T-helper 1 cell treated with Interleukin-12 subunit alpha and Interleukin-12 subunit beta and Interleukin-4 antibody, amounts not matched to agents 30 ng/mL and 1 ng/mL, for 36 hours (primary cell): ENCODE results near the gene SSX7. TPM values are rescaled to one million over a fixed set of nuclear protein-coding genes. Genes with fewer than 3 reads are reported as not detected.
"Not testable (repeated sequence)": the region's sequence is repeated elsewhere in the genome, so short reads cannot be mapped to it uniquely, and the experiment has no call there.

Source experiments
- intact Hi-C: fragments of 100-400 bp; cut with micrococcal nuclease; formaldehyde crosslinking; loops from one replicate; pipeline ENCODE4 v1.15.1; 2024
- total RNA-seq: library from RNA; stranded (reverse); gene quantifications from 2 replicates; pipeline ENCODE4 v1.2.3, GENCODE V29; 2022

SSX7 gene, protein sequence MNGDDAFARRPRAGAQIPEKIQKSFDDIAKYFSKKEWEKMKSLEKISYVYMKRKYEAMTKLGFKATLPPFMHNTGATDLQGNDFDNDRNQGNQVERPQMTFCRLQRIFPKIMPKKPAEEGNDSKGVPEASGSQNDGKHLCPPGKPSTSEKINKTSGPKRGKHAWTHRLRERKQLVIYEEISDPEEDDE
- total RNA-seq = not detected in 2 replicates

DNA sequence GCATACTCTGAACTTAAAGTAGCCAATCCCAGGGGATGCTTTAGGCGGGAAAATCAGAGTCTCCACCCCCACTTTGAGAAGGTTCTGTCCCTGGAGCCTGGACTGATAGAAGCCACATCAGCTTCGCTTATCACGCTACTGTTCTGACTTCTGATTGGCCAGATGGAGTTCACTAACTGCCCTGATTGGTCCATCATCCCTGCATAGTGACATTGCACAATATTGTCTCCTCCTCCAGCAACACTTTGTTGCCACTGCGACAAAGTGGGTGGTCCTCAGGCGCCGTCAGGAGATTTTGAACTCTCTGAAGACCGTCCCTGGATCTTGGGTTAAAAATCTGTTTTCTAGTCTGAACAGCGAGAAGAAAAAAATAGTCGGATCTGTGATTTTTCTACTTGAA lies at the start of gene SSX7:
TSS of gene SSX7 (minus strand) at position 101 of the 400 bp plus-strand sequence. CDS start 1,428 bp downstream, outside the sequence.
- intact Hi-C loops = not testable (repeated sequence)

DNA sequence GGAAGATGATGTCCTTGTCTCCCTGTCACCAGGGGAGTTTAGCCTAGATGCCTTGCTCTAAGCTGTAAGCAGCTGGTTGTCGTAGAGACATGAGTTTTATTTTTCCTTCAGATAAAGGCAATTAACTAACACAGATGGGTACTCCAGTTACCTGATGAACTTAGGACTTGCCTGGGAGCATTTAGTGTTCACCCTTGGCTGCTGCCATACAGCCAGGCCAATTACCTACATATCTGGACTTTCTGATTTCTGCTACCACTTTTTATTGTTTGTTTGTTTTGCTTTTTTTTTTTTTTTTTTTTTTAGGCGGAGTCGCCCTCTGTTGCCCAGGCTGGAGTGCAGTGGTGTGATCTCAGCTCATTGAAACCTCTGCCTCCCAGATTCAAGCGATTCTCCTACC lies 37.3 kb upstream of the SSX7 start:
- intact Hi-C loops = not testable (repeated sequence)

DNA sequence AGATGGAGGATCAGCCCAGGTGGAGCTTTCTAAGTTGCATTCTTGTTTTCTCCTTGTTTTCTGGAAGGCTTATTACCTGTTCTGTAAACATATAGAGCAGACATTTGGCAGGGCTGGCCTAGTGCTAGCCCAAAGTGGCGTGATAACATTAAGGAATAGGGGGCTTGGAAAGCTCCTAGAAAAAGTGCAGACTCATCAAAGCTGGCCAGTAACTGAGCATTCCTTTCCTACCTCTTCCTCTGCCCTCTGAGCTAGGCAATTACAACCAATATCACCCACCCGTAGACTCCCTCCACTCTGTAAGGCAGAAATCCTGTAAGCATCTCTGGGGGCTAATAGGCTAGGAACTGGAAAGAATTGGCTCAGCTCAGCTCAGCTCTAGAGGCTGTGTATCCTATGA lies 7.5 kb upstream of the SSX7 start:
- intact Hi-C loops = not testable (repeated sequence)

DNA sequence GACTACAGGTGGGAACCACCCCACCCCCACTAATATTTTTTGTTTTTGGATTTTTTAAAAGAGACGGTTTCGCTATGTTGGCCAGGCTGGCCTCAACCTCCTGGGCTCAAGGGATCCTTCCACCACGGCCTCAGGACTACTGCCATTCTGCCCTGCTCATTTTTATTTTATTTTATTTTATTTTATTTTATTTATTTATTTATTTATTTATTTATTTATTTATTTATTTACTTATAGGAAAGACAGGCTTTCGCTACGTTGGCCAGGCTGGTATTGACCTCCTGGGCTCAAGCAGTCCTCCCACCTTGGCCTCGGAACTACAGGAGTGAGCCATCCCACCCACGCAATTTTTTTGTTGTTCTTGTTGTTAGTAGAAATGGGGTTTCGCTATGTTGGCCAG lies 775 bp upstream of the SSX7 start:
- intact Hi-C loops = not testable (repeated sequence)

DNA sequence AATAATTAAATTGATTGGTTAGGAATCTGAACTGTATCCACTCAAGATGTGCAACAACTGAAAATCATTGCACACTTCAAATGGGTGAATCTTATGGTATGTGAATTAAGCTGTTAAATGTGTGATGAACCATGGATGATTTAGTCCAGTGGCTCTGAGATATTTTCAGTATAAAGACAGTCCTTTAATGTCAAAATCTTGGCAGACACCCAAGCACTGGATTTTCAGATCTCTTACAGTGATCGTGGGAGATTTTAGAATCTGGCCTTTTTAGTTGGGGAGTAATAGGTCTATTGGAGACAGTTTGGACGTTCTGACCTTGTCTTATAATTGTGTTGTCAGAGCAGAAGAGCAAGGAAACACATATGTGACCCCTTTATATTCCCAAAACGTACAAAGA lies 4.0 kb downstream of the SSX7 start:
- intact Hi-C loops = not testable (repeated sequence)

DNA sequence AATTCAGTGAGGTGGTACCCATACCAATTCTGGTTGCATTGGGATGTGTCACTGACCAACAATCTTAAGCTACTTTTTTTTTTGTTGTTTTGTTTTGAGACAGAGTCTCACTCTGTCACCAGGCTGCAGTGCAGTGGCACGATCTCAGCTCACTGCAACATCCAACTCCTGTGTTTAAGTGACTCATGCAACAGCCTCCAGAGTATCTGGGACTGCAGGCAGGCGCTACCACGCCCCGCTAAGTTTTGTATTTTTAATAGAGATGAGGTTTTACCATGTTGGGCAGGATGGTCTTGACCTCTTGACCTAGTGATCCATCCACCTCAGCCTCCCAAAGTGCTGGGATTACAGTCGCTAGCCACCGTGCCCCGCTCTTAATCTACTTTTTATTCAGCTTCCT lies 5.7 kb downstream of the SSX7 start:
- intact Hi-C loops = not testable (repeated sequence)

DNA sequence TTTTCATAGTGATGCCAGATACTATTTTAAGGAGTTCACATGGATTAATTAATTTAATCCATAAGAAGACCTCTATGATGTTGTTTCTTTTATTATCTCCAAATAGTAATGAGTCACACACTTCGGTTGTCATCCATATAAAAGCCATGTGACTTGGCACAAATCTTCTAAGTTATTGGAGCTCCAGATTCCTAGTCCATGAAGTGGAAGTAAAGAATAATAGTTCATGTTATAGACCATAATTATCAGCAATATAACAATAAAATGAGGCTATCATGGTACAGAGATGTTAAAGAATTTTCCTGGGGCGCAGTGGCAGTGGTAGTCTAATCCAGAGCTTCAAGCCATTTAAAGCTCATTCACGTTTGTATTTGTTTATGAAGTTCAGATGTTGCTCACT lies 26.2 kb downstream of the SSX7 start:
- intact Hi-C loops = not testable (repeated sequence)

DNA sequence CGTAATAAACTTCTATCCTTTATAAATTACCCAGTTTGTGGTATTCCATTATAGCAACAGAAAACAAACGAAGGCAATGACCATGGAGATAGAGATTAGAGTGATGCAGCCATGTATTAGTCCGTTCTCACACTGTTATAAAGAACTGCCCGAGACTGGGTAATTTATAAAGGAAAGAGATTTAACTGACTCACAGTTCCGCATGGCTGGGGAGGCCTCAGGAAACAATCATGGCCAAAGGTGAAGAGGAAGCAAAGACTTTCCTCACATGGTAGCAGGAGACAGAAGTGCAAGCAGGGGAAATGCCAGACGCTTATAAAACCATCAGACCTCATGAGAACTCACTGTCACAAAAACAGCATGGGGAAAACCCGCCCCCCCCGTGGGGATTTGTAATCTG lies 34.0 kb downstream of the SSX7 start:
- intact Hi-C loops = not testable (repeated sequence)

DNA sequence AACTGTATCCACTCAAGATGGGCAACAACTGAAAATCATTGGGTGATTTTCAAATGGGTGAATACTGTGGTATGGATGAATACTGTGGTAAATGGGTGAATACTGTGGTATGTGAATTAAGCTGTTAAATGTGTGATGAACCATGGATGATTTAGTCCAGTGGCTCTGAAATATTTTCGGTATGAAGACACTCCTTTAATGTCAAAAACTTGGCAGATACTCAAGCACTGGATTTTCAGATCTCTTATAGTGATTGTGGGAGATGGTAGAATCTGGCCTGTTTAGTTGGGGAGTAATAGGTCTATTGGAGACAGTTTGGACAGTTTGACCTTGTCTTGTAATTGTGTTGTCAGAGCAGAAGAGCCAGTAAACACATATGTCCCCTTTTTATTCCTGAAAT lies 45.7 kb downstream of the SSX7 start:
- intact Hi-C loops = no loop called here

DNA sequence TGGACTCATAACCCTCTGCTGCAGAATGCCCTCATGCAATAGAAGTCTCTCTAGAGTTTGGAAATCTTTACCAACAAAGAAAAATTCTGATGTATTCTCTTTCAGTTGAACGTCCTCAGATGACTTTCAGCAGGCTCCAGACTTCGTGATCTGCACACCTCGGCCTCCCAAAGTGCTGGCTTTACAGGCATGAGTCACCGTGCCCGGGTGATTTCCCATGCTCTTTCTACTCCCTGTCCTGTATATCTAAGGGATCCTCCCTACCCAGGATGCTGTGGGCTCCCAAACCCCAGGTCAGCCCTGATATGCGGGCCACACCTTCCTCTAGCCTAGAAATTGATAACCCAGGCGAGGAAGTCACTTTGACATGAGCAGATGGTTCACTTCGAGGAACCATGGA lies 51.5 kb downstream of the SSX7 start:
- intact Hi-C loops = not testable (repeated sequence)

DNA sequence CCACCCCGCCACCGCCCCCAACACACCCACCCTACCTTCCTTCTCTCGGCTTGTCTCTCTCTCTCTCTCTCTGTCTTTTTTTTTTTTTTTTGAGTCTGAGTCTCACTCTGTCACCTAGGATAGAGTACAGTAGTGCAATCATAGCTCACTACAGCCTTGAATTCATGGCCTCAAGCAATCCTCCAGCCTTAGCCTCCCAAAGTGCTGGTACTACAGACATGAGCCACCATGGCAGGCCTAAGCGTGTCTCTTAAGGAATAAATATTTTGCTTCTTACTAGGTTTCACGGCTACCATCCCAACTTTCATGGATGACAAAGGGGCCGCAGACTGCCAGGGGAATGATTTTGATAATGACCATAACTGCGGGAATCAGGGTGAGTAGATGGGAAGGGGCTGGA lies 55.8 kb downstream of the SSX7 start:
- intact Hi-C loops = no loop called here

DNA sequence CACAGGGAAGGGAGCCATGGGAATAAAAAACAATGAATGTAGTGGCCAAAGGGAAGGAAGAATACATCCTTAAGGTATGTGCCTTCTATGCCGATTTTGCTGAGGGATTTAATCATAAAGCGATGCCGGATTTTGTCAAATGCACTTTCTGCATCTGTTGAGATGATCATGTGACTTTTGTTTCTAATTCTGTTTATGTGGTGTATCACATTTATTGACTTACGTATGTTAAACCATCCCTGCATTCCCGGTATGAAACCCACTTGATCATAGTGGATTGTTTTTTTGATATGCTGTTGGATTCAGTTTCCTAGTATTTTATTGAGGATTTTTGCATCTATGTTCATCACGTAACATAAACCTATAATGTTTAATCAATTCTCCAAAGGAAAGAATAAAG lies 60.0 kb downstream of the SSX7 start:
- intact Hi-C loops = no loop called here

Other genes starting within 250 kb of the SSX7 start
- not detected in 2 replicates for gene XAGE1A, start 159.1 kb downstream of the SSX7 start, total RNA-seq
- gene XAGE1B, start 137.8 kb downstream of the SSX7 start, total RNA-seq = not detected in 2 replicates
- not detected in 2 replicates for gene SSX2, start 52.3 kb upstream of the SSX7 start, total RNA-seq
- not detected in 2 replicates for gene SSX2B, start 96.4 kb upstream of the SSX7 start, total RNA-seq
- not detected in 2 replicates for gene SPANXN5, start 142.5 kb upstream of the SSX7 start, total RNA-seq
- gene XAGE5, start 156.4 kb upstream of the SSX7 start, total RNA-seq = not detected in 2 replicates
- gene XAGE3, start 213.2 kb upstream of the SSX7 start, total RNA-seq = not detected in 2 replicates
- gene FAM156B, start 242.4 kb upstream of the SSX7 start, total RNA-seq = 11.6 and 11.7 TPM in 2 replicates